ENCODE results near the gene TSEN2. TPM values are rescaled to one million over a fixed set of nuclear protein-coding genes. Genes with fewer than 3 reads are reported as not detected.

TSEN2 gene
- total RNA-seq, 1 experiment from 2014 or later: 22.0 TPM

- DNase-seq (ENCODE audit: low read depth, low spot score): no peak
- no peak for ATAC-seq
- TF ChIP-seq REST (IDR thresholded peaks at IDR 0.05; ENCODE audit: insufficient read depth in 1 of 2, low read depth in 2 of 2, low read length in 1 of 2): no peak
- TF ChIP-seq TCF7L2 (IDR thresholded peaks at IDR 0.05; ENCODE audit: low read depth, low read length): no peak
- no peak for TF ChIP-seq SIN3A (IDR thresholded peaks at IDR 0.05; ENCODE audit: borderline replicate concordance, insufficient read depth, low read depth, low read length)
- TF ChIP-seq POLR2AphosphoS5 (IDR thresholded peaks at IDR 0.05; ENCODE audit: low read depth, low read length): no peak
- no peak for TF ChIP-seq CTCF (IDR thresholded peaks at IDR 0.05)
- H3K27me3 ChIP-seq (ENCODE audit: control insufficient read depth, insufficient read depth, low read length): no peaks in the 10 kb centered on the region
- H3K4me1 ChIP-seq (ENCODE audit: control insufficient read depth, insufficient read depth, low read length): peaks cover 28% of the 10 kb centered on the region
- H3K9me3 ChIP-seq (ENCODE audit: control insufficient read depth, insufficient read depth, low read depth, low read length): no peaks in the 10 kb centered on the region
- H3K4me3 ChIP-seq (ENCODE audit: low read depth in 2 of 2, low read length in 2 of 2): peak overlapping the region; percentile 84 to 90
- in situ Hi-C loops (cut with HindIII; ENCODE audit: low pct_unique_long_range_greater_than_20kb, low sequenced_read_pairs): no loop called here
- BruUV-seq (replicated peaks): no TSS peak
- H3K27ac ChIP-seq (ENCODE audit: low read length): peak overlapping the region; percentile 94
- POLR2A ChIA-PET: no interaction called here
- H3K36me3 ChIP-seq (ENCODE audit: control insufficient read depth, insufficient read depth, low read length): peaks cover 7% of the 10 kb centered on the region
- intact Hi-C loops (cut with micrococcal nuclease; ENCODE audit: unreplicated experiment): no loop called here
- CTCF ChIA-PET: interaction anchor here (0.8 kb wide), 1 partner anchor 350 kb away, joined by 5 read pairs; no protein-coding TSS in a partner anchor
These were observed 675 bp downstream of the TSEN2 start for GRCh38 chr3:12484983-12485327.

- no peaks in the 10 kb centered on the region for H3K27me3 ChIP-seq (ENCODE audit: control insufficient read depth, insufficient read depth, low read length)
- peaks cover 7% of the 10 kb centered on the region for H3K36me3 ChIP-seq (ENCODE audit: control insufficient read depth, insufficient read depth, low read length)
- ChIA-PET CTCF (no interaction called here), POLR2A (no interaction called here)
- ATAC-seq: no peak
- no TSS peak for BruUV-seq (replicated peaks)
- in situ Hi-C loops (cut with HindIII; ENCODE audit: low pct_unique_long_range_greater_than_20kb, low sequenced_read_pairs): no loop called here
- H3K4me3 ChIP-seq (ENCODE audit: low read depth in 2 of 2, low read length in 2 of 2): no peak overlapping the region; a peak in 1 of 4 replicates
- TF ChIP-seq TCF7L2 (IDR thresholded peaks at IDR 0.05; ENCODE audit: low read depth, low read length) (no peak), CTCF (IDR thresholded peaks at IDR 0.05) (no peak), REST (IDR thresholded peaks at IDR 0.05; ENCODE audit: insufficient read depth in 1 of 2, low read depth in 2 of 2, low read length in 1 of 2) (no peak)
- no peak overlapping the region; the same call in 1 of the 2 replicates for H3K27ac ChIP-seq (ENCODE audit: low read length)
- DNase-seq (ENCODE audit: low read depth, low spot score): no peak
- H3K4me1 ChIP-seq (ENCODE audit: control insufficient read depth, insufficient read depth, low read length): peaks cover 24% of the 10 kb centered on the region
- H3K9me3 ChIP-seq (ENCODE audit: control insufficient read depth, insufficient read depth, low read depth, low read length): no peaks in the 10 kb centered on the region
- intact Hi-C loops (cut with micrococcal nuclease; ENCODE audit: unreplicated experiment): no loop called here
These were observed 1.7 kb downstream of the TSEN2 start for GRCh38 chr3:12486001-12486400.
